Uterus (tissue), 4 donors: ENCODE data around the gene INPP5J. TPM values are rescaled to one million over a fixed set of nuclear protein-coding genes. Genes with fewer than 3 reads are reported as not detected.

Experiments
- DNase-seq, 2 donors: peaks; one replicate each; pipeline ENCODE4 v3.0.0-alpha.2; 2019 to 2020
- H3K27ac ChIP-seq, 2 donors: fragments of 200-600 bp; sonication (generic); 1 replicate in 1 of 2; 2 replicates in 1 of 2; pipeline ENCODE4 v1.5.1; 2016 to 2018
- H3K27me3 ChIP-seq, 2 donors: fragments of 200-600 bp; sonication (generic); one replicate each; pipeline ENCODE4 v1.5.1; 2018 to 2019; ENCODE audit warnings: control low read depth in 1 of 2
- H3K36me3 ChIP-seq, 2 donors: fragments of 200-600 bp; sonication (generic); one replicate each; pipeline ENCODE4 v1.5.1; 2019; ENCODE audit warnings: control low read depth in 1 of 2
- H3K4me1 ChIP-seq, 2 donors: fragments of 200-600 bp; sonication (generic); one replicate each; pipeline ENCODE4 v1.5.1; 2018 to 2019; ENCODE audit warnings: control low read depth in 1 of 2
- H3K4me3 ChIP-seq, 2 donors: fragments of 200-600 bp; sonication (generic); 1 replicate in 1 of 2; 2 replicates in 1 of 2; pipeline ENCODE4 v1.5.1; 2018 to 2019; ENCODE audit warnings: mild to moderate bottlenecking in 1 of 2
- H3K9me3 ChIP-seq, 2 donors: fragments of 200-600 bp; sonication (generic); one replicate each; pipeline ENCODE4 v1.5.1; 2019; ENCODE audit warnings: control low read depth in 1 of 2
- POLR2A ChIP-seq, 2 donors: fragments of 450-650 bp; IDR thresholded peaks; one replicate each; pipeline ENCODE4 v1.6.1; 2016; ENCODE audit warnings: antibody characterized with exemption in 2 of 2, mild to moderate bottlenecking in 1 of 2, moderate library complexity in 1 of 2
- intact Hi-C: fragments of 100-400 bp; cut with DNase I; formaldehyde crosslinking; loops from one replicate; pipeline ENCODE4 v1.15.1; 2023; ENCODE audit warnings: low total_unique reads
- total RNA-seq, 4 donors: library from RNA; depleted of rRNA in 3 of 4; stranded (reverse); fragments of >200 nt in 3 of 4; gene quantifications; one replicate each; pipeline versions ENCODE4 v1.1.0 to v1.2.4, GENCODE V29; 2014 to 2023
- TF ChIP-seq, protein P1 (sequence below), 4 experiments: fragments of 200-600 bp in 2 of 4; fragments of 450-650 bp in 2 of 4; sonication (generic) in 2 of 4; IDR thresholded peaks; one replicate each; pipeline ENCODE4 v1.5.1; 2016 to 2019; ENCODE audit warnings: antibody characterized with exemption in 4 of 4, mild to moderate bottlenecking in 2 of 4, moderate library complexity in 1 of 4
- donor health status: DM: yes; HTN: yes; CAD: no.

Gene INPP5J
- total RNA-seq, 4 donors from 2014 or later = 0.59 to 7.9 (median 3.0) TPM

- Histone ChIP-seq H3K4me1 (peaks cover 0 to 4% of the 10 kb centered on the region in 2 donors), H3K4me3 (peak overlapping the region; percentile 85 to 98), H3K9me3 (no peaks in the 10 kb centered on the region), H3K36me3 (no peaks in the 10 kb centered on the region), H3K27me3 (no peaks in the 10 kb centered on the region), H3K27ac (peak overlapping the region; percentile 96 to 98)
- intact Hi-C loops = loop anchor here (5.0 kb wide), 1 partner anchor 45 kb away; no protein-coding TSS in a partner anchor
- TF ChIP-seq, protein P1, sequence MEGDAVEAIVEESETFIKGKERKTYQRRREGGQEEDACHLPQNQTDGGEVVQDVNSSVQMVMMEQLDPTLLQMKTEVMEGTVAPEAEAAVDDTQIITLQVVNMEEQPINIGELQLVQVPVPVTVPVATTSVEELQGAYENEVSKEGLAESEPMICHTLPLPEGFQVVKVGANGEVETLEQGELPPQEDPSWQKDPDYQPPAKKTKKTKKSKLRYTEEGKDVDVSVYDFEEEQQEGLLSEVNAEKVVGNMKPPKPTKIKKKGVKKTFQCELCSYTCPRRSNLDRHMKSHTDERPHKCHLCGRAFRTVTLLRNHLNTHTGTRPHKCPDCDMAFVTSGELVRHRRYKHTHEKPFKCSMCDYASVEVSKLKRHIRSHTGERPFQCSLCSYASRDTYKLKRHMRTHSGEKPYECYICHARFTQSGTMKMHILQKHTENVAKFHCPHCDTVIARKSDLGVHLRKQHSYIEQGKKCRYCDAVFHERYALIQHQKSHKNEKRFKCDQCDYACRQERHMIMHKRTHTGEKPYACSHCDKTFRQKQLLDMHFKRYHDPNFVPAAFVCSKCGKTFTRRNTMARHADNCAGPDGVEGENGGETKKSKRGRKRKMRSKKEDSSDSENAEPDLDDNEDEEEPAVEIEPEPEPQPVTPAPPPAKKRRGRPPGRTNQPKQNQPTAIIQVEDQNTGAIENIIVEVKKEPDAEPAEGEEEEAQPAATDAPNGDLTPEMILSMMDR (IDR thresholded peaks at IDR 0.05) = peak; percentile 68 to 89 (median 71)
- peak in 1 of 2 donors; percentile 35 for TF ChIP-seq POLR2A (IDR thresholded peaks at IDR 0.05)
- DNase-seq = peak; percentile 81 to 89
These were observed 40.0 kb upstream of the INPP5J start for GRCh38 chr22:31082606-31083376.

- Histone ChIP-seq H3K9me3 (no peaks in the 10 kb centered on the region), H3K4me3 (peak overlapping the region; percentile 85 to 98), H3K4me1 (peaks cover 0 to 4% of the 10 kb centered on the region in 2 donors), H3K27me3 (no peaks in the 10 kb centered on the region), H3K36me3 (no peaks in the 10 kb centered on the region), H3K27ac (peak overlapping the region; percentile 96 to 98)
- intact Hi-C loops = loop anchor here (5.0 kb wide), 1 partner anchor 46 kb away; no protein-coding TSS in a partner anchor
- peak in 1 of 2 donors; percentile 50 for DNase-seq
- no peak for TF ChIP-seq POLR2A (IDR thresholded peaks at IDR 0.05)
- TF ChIP-seq, protein P1 (IDR thresholded peaks at IDR 0.05) = no peak
These were observed 39.4 kb upstream of the INPP5J start for GRCh38 chr22:31083377-31083768.

DNA sequence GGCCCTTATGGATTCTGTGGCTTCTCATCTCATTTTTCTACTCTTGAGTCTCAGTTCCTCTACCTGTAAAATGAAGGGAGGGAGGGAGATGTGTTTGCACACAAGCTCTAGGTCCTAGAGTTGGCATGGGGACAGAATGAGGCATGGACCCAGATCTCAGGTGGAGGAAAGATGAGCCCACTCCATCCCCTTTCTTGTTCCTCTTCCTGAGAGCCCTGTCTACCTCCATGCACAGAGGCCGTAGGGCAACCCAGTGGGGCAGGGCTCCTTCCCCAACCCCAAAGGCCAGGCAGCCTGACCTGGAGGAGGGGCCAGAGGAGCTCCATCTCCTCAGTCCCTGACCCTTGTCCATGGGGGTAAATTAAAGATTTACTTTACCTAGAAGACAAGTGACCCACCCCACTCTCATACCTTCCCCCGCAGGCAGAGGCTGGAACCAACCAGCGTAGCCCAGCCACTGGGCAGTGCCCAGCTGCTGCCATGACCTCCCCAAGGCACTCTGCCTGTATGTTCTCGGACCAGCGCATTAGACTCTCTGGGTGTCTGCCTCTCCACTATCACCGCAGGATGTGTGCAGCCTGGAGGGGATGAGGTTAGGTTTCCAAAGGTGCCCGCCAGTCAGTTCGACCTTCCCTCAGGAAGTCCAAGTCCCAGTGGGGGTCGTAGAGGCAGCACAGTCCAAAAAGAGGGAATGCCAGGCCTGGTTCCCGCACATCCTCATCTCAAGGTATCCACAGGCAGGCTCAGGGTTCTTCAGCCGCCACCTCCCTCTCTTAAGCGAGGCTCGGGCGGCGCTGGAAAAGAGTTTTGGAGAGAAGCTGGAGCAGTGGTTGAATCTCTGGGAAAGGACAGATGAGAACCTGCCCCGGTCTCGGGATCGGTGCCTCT lies 38.6 kb upstream of the INPP5J start:
- no peak for DNase-seq
- no peaks in the 10 kb centered on the region for H3K9me3 ChIP-seq
- H3K36me3 ChIP-seq = no peaks in the 10 kb centered on the region
- TF ChIP-seq POLR2A (IDR thresholded peaks at IDR 0.05) = no peak
- TF ChIP-seq, protein P1 (IDR thresholded peaks at IDR 0.05) = no peak
- intact Hi-C loops = loop anchor here (2.0 to 5.0 kb wide), 2 partner anchors 47 to 135 kb away; no protein-coding TSS in a partner anchor
- H3K27ac ChIP-seq = peak overlapping the region; percentile 96 to 98
- H3K4me3 ChIP-seq = peak overlapping the region; percentile 85 to 98
- H3K27me3 ChIP-seq = no peaks in the 10 kb centered on the region
- H3K4me1 ChIP-seq = peaks cover 0 to 4% of the 10 kb centered on the region in 2 donors

DNA sequence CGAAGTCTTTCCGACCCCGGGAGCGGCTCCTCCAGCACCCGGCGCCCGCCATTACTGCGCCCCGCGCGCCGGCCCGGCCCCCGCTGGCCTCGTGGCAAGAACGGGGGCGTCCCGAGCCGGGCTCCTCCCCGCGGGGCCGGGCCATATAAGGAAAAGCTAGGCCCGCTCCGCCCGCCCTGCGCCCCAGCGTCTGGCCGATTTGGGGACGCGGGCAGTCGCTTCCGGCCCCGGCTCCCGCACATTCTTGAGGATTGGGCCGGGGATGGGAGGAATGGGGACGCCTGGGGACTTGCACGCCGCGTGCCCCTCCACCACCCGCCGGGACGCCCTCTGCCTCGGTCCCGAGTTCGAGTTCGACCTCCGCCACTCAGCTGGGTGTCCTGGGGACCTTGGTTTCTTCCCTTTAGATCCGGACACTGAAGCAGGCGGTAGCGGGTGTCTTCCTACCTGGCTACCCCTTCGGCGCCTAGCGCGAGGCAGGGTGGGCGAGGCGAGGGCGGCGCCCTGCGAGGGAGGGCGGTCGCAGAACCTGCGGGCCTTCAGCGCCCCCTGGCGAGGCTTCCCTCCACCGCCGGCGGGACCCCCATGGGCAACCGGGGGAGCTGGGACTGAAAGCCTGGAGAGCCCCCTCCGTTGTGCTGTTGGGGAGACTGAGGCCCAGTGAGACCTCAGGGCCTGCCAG lies 37.8 kb upstream of the INPP5J start:
- peaks cover 0 to 12% of the 10 kb centered on the region in 2 donors for H3K4me1 ChIP-seq
- peak; percentile 80 to 81 for TF ChIP-seq POLR2A (IDR thresholded peaks at IDR 0.05)
- TF ChIP-seq, protein P1 (IDR thresholded peaks at IDR 0.05) = peak; percentile 91 to 94 (median 94)
- H3K27ac ChIP-seq = peak overlapping the region; percentile 96 to 98
- intact Hi-C loops = loop anchor here (2.0 to 5.0 kb wide), 2 partner anchors 48 to 136 kb away; no protein-coding TSS in a partner anchor
- H3K27me3 ChIP-seq = no peaks in the 10 kb centered on the region
- peak overlapping the region; percentile 85 to 98 for H3K4me3 ChIP-seq
- peak; percentile 89 to 91 for DNase-seq
- H3K9me3 ChIP-seq = no peaks in the 10 kb centered on the region
- no peaks in the 10 kb centered on the region for H3K36me3 ChIP-seq
